PC-3 (cell line): ENCODE results near the gene KRT83. TPM values are rescaled to one million over a fixed set of nuclear protein-coding genes. Genes with fewer than 3 reads are reported as not detected.

Experiments used
- ATAC-seq: fragments of 200-7000 bp; cut with Tn5 transposase; 2 replicates; pipeline ENCODE4 v1.9.1; 2020; ENCODE audit warnings: mild to moderate bottlenecking, moderate library complexity
- BruUV-seq: library from RNA; stranded (reverse); fragments of 400-500 nt; replicated peaks from 2 replicates; lab custom pipeline; 2021; lab: Mats Ljungman, UMichigan
- CTCF ChIA-PET: fragments of 300-600 bp; sonication (Branson Sonifier 250); formaldehyde crosslinking; loops from one replicate; lab custom pipeline; 2022; ENCODE audit warnings: antibody characterized with exemption; lab: Charles Lee
- POLR2A ChIA-PET: fragments of 300-600 bp; sonication (Branson Sonifier 250); formaldehyde crosslinking; loops from one replicate; lab custom pipeline; 2022; ENCODE audit warnings: antibody characterized with exemption; ENCODE audit not compliant: unreplicated experiment; lab: Charles Lee
- DNase-seq: peaks from one replicate; pipeline ENCODE4 v3.0.0-alpha.2; 2015
- H2AFZ ChIP-seq: fragments of 300-600 bp; sonication (generic); 2 replicates; pipeline ENCODE4 v1.6.0; 2016; ENCODE audit warnings: antibody characterized with exemption, low read length
- H3F3A ChIP-seq: fragments of 300-600 bp; sonication (generic); one replicate; pipeline ENCODE4 v1.6.0; 2017; ENCODE audit warnings: antibody characterized with exemption, low read length, control low read depth, mild to moderate bottlenecking; ENCODE audit not compliant: unreplicated experiment
- H3K27ac ChIP-seq: fragments of 300-600 bp; sonication (generic); 2 replicates; pipeline ENCODE4 v1.5.1; 2016; ENCODE audit warnings: mild to moderate bottlenecking, low read length
- H3K27me3 ChIP-seq: fragments of 300-600 bp; sonication (generic); 2 replicates; pipeline ENCODE4 v1.6.1; 2016; ENCODE audit warnings: low read length, mixed read lengths
- H3K36me3 ChIP-seq: fragments of 300-600 bp; sonication (generic); 2 replicates; pipeline ENCODE4 v1.6.1; 2016; ENCODE audit warnings: low read depth, mixed run types, low read length, mixed read lengths
- H3K4me1 ChIP-seq: fragments of 300-600 bp; sonication (generic); 2 replicates; pipeline ENCODE4 v1.5.1; 2016; ENCODE audit warnings: low read length; ENCODE audit not compliant: insufficient read depth
- H3K4me2 ChIP-seq: fragments of 300-600 bp; sonication (generic); 2 replicates; pipeline ENCODE4 v1.6.0; 2016; ENCODE audit warnings: low read length
- H3K4me3 ChIP-seq: fragments of 300-600 bp; sonication (generic); 2 replicates; pipeline ENCODE4 v1.5.1; 2016; ENCODE audit warnings: mild to moderate bottlenecking, low read length, mixed read lengths
- H3K79me2 ChIP-seq: fragments of 300-600 bp; sonication (generic); 2 replicates; pipeline ENCODE4 v1.6.1; 2017; ENCODE audit warnings: low read length, mixed read lengths
- H3K9ac ChIP-seq: fragments of 300-600 bp; sonication (generic); 2 replicates; pipeline ENCODE4 v1.6.0; 2016; ENCODE audit warnings: mild to moderate bottlenecking, low read length
- H3K9me2 ChIP-seq: fragments of 300-600 bp; sonication (generic); replicated peaks from 2 replicates; pipeline ENCODE4 v1.6.1; 2016; ENCODE audit warnings: mixed run types, low read length, mixed read lengths
- H3K9me3 ChIP-seq: fragments of 300-600 bp; sonication (generic); 2 replicates; pipeline ENCODE4 v1.6.1; 2016; ENCODE audit warnings: low read length, mixed read lengths
- H4K20me1 ChIP-seq: fragments of 300-600 bp; sonication (generic); 2 replicates; pipeline ENCODE4 v1.6.1; 2016; ENCODE audit warnings: low read length, mixed read lengths
- EZH2 ChIP-seq: fragments of 300-600 bp; sonication (generic); IDR thresholded peaks from one replicate; pipeline ENCODE4 v1.6.1; 2017; ENCODE audit warnings: antibody characterized with exemption, mild to moderate bottlenecking, low read length; ENCODE audit not compliant: unreplicated experiment
- EZH2phosphoT487 ChIP-seq: fragments of 300-600 bp; sonication (generic); IDR thresholded peaks from 2 replicates; pipeline ENCODE4 v1.6.1; 2018; ENCODE audit warnings: mild to moderate bottlenecking, antibody characterized with exemption, low read length, borderline replicate concordance
- intact Hi-C: fragments of 100-400 bp; cut with micrococcal nuclease; formaldehyde crosslinking; loops from 2 replicates; pipeline ENCODE4 v1.9.0; 2023
- total RNA-seq: library from RNA; depleted of rRNA; stranded (reverse); fragments of >200 nt; gene quantifications from 2 replicates; pipeline ENCODE4 v1.2.3, GENCODE V29; 2014
- TF ChIP-seq, protein P1 (sequence below): fragments of 300-600 bp; sonication (generic); conservative IDR thresholded peaks from 2 replicates; pipeline ENCODE4 v1.5.1; 2017; ENCODE audit warnings: antibody characterized with exemption, low read depth, mild to moderate bottlenecking, low read length

KRT83 gene
- total RNA-seq, 1 experiment from 2014 or later = 0.33 TPM

DNA sequence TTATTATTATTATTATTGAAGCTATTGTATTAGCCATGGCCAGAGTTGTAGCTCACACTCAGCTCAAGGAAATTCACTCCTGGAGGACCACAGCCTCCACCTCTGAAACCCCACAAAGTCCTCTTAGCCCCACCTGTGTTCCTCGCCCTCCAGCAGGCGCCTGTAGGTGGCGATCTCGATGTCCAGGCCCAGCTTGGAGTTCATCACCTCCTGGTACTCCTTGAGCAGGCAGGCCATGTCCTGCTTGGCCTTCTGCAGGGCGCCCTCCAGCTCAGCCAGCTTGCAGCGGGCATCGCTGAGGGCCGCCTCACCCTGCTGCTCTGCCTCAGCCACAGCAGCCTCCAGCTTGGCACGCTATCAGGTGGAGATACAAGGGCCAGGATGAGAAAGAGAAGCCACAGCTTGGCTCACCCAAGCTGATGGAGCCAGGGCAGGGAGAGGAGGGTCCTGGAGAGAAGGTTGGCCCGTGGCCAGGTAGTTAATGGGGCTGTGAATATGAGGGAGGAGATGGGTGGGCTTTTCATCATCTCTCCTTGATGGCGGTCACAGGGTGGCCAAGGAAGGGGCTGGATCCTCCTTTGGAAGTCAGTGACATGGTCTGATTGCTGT, 41.0 kb upstream of the KRT83 start:
- Histone ChIP-seq H3K79me2 (no peaks in the 10 kb centered on the region), H3K4me3 (no peak overlapping the region), H3K27ac (no peak overlapping the region), H4K20me1 (no peaks in the 10 kb centered on the region), H3K4me1 (peaks cover 3% of the 10 kb centered on the region; the same call in 1 of the 2 replicates), H3K27me3 (no peaks in the 10 kb centered on the region), H3K9ac (no peak overlapping the region), H3K9me3 (no peaks in the 10 kb centered on the region), H3K9me2 (no peaks in the 10 kb centered on the region), H3F3A (no peaks in the 10 kb centered on the region), H2AFZ (no peak overlapping the region), H3K4me2 (no peak overlapping the region), H3K36me3 (no peaks in the 10 kb centered on the region)
- ChIA-PET CTCF (no interaction called here), POLR2A (no interaction called here)
- DNase-seq = no peak
- no peak for ATAC-seq
- intact Hi-C loops = no loop called here
- TF ChIP-seq EZH2phosphoT487 = no peak
- TF ChIP-seq EZH2 = no peak
- TF ChIP-seq, protein P1, sequence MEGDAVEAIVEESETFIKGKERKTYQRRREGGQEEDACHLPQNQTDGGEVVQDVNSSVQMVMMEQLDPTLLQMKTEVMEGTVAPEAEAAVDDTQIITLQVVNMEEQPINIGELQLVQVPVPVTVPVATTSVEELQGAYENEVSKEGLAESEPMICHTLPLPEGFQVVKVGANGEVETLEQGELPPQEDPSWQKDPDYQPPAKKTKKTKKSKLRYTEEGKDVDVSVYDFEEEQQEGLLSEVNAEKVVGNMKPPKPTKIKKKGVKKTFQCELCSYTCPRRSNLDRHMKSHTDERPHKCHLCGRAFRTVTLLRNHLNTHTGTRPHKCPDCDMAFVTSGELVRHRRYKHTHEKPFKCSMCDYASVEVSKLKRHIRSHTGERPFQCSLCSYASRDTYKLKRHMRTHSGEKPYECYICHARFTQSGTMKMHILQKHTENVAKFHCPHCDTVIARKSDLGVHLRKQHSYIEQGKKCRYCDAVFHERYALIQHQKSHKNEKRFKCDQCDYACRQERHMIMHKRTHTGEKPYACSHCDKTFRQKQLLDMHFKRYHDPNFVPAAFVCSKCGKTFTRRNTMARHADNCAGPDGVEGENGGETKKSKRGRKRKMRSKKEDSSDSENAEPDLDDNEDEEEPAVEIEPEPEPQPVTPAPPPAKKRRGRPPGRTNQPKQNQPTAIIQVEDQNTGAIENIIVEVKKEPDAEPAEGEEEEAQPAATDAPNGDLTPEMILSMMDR = peak; percentile 51; the same call in 1 of the 2 replicates
- no TSS peak for BruUV-seq

DNA sequence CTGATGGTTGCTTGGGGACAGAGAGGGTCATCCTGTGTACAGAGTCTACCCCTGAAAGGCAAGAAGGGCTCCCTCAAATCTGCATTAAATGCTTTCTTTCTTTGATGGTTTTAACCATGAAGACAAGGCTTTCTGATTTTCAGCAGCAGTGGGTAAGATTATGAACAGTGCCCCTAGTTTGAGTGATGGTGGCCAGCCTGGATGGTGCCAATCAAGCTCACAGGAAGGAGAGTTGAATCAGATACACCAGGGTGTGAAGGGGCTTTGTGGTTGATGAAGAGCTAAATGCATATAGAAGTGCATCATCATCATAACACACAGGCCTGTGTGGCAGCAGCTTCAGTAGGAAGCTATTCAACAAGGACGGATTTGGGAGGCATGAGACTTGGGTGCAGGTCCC, 40.4 kb upstream of the KRT83 start:
- Histone ChIP-seq H3K27ac (no peak overlapping the region), H4K20me1 (no peaks in the 10 kb centered on the region), H3F3A (no peaks in the 10 kb centered on the region), H3K27me3 (no peaks in the 10 kb centered on the region), H3K36me3 (no peaks in the 10 kb centered on the region), H3K9ac (no peak overlapping the region), H3K9me3 (no peaks in the 10 kb centered on the region), H3K79me2 (no peaks in the 10 kb centered on the region), H3K4me1 (peaks cover 3% of the 10 kb centered on the region; the same call in 1 of the 2 replicates), H3K9me2 (no peaks in the 10 kb centered on the region), H2AFZ (no peak overlapping the region), H3K4me3 (no peak overlapping the region), H3K4me2 (no peak overlapping the region)
- ChIA-PET CTCF (no interaction called here), POLR2A (no interaction called here)
- TF ChIP-seq EZH2 (no peak), EZH2phosphoT487 (no peak)
- TF ChIP-seq, protein P1 = no peak
- ATAC-seq = no peak
- DNase-seq = no peak
- intact Hi-C loops = no loop called here
- no TSS peak for BruUV-seq

DNA sequence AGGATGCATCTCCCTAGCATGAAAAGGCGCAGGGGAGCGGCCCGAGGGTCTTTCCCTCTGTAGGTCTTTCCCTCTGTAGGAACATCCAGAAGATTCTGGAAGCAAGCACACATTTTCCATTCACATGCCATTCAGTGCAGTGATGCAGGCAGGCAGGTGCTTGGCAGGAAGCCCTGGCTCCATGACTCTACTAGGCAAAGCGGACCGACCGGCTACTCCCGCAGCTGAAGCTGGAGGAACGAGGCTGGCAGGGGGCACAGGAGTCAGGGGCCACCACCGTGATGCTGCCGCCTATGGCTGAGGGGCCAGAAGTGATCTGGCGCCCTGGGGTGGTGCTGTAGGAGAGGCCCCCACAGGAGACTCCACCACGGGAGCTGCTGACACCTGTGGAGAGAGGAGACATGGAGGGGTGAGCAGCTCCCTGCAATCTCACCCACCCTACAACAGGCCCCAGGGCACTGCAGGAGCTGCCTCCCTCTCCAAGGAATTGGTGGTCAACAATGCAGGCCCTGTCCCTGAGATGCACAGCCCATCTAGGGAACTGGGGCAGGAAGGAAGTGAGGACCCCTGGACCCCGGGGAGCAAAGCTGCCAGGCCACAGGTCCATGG, 39.6 kb upstream of the KRT83 start:
- H3K27ac ChIP-seq = no peak overlapping the region
- POLR2A ChIA-PET = no interaction called here
- intact Hi-C loops = no loop called here

More for the DNA sequence above, 39.6 kb upstream of the KRT83 start:
- Histone ChIP-seq H3K4me2 (no peak overlapping the region), H3K9me2 (no peaks in the 10 kb centered on the region), H3K4me3 (no peak overlapping the region), H3F3A (no peaks in the 10 kb centered on the region), H3K27me3 (no peaks in the 10 kb centered on the region), H3K36me3 (no peaks in the 10 kb centered on the region), H3K79me2 (no peaks in the 10 kb centered on the region), H3K4me1 (peaks cover 3% of the 10 kb centered on the region; the same call in 1 of the 2 replicates), H3K9ac (no peak overlapping the region), H2AFZ (no peak overlapping the region), H3K9me3 (no peaks in the 10 kb centered on the region), H4K20me1 (no peaks in the 10 kb centered on the region)
- BruUV-seq = no TSS peak
- CTCF ChIA-PET = no interaction called here
- no peak for DNase-seq
- ATAC-seq = no peak
- TF ChIP-seq EZH2phosphoT487 (no peak), EZH2 (no peak)
- TF ChIP-seq, protein P1 = no peak
